ENCODE data around the gene ENDOV. TPM values are rescaled to one million over a fixed set of nuclear protein-coding genes. Genes with fewer than 3 reads are reported as not detected.

The ENDOV gene
- total and polyA plus RNA-seq, 4 donors, result 5.7 to 11.9 (median 8.3) TPM

GRCh38 chr17:80480248-80480647 is 65.3 kb downstream of the ENDOV start:
- H3K27ac ChIP-seq (ENCODE audit: low read depth in 1 of 2, low read length in 2 of 2), result no peak overlapping the region
- H3K4me3 ChIP-seq (ENCODE audit: low read depth in 1 of 3, low read length in 3 of 3), result no peak overlapping the region
- H3K9me3 ChIP-seq (ENCODE audit: control insufficient read depth in 4 of 4, low read length in 3 of 4), result no peaks in the 10 kb centered on the region
- no peak overlapping the region for H3K9ac ChIP-seq (ENCODE audit: low read depth in 1 of 2, low read length in 2 of 2)
- H3K36me3 ChIP-seq (ENCODE audit: control insufficient read depth in 4 of 4, insufficient read depth in 3 of 4, low read depth in 1 of 4, low read length in 3 of 4), result no peaks in the 10 kb centered on the region
- DNase-seq (ENCODE audit: low spot score), result no peak
- TF ChIP-seq HNF4A (conservative IDR thresholded peaks at IDR 0.05) (no peak), EGR1 (IDR thresholded peaks at IDR 0.05; ENCODE audit: low read depth in 2 of 2) (no peak), REST (IDR thresholded peaks at IDR 0.05) (no peak)
- TF ChIP-seq, protein P1, sequence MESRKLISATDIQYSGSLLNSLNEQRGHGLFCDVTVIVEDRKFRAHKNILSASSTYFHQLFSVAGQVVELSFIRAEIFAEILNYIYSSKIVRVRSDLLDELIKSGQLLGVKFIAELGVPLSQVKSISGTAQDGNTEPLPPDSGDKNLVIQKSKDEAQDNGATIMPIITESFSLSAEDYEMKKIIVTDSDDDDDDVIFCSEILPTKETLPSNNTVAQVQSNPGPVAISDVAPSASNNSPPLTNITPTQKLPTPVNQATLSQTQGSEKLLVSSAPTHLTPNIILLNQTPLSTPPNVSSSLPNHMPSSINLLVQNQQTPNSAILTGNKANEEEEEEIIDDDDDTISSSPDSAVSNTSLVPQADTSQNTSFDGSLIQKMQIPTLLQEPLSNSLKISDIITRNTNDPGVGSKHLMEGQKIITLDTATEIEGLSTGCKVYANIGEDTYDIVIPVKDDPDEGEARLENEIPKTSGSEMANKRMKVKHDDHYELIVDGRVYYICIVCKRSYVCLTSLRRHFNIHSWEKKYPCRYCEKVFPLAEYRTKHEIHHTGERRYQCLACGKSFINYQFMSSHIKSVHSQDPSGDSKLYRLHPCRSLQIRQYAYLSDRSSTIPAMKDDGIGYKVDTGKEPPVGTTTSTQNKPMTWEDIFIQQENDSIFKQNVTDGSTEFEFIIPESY (IDR thresholded peaks at IDR 0.05), result no peak
- peaks cover 10 to 31% (median 23%) of the 10 kb centered on the region in 4 donors for H3K4me1 ChIP-seq (ENCODE audit: control insufficient read depth in 4 of 4, insufficient read depth in 4 of 4, low read length in 3 of 4)
- H3K27me3 ChIP-seq (ENCODE audit: control insufficient read depth in 4 of 4, insufficient read depth in 4 of 4, low read length in 3 of 4), result peaks cover 0 to 20% (median 4%) of the 10 kb centered on the region in 4 donors
- 83% methylated on average over 7 of the region's 7 CpGs for WGBS

DNA sequence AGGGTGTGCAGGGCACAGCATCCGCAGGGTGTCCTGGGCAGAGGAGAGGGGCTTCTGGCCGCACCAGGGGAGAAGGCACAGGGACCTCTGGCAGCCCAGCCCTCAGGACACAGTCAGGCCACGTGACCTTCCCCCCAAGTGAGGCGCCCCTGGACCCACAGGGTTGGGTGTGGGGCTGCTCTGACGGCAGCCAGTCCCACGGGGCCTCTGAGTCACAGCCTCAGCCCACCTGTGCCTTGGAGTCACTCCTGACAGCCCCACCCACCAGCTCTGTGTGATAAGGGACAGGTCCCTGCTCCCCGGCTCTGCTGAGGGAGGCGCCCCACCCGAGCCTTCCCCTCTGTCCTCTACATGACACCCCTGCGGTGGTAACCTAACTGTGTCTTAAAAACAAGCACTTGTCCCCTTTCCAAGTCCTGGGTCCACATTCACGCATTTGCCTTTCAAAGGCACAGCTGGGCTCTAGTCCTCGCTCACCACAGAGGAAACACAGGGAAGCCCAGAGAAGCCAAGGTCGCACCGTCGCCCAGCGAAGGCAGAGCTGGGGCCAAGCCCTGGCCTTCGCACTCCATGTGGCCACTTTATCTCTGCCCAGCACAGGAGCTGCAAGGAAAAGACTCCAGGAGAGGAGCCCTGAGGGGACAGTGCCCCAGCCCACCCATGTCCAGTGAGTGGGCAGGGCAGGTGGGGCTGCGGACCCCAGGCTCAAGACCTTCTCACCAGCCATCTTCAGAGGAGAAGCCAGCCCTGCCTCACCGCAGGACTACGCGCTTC is 66.5 kb downstream of the ENDOV start:
- H3K4me3 ChIP-seq (ENCODE audit: low read depth in 1 of 3, low read length in 3 of 3), result no peak overlapping the region
- no peak for TF ChIP-seq EGR1 (IDR thresholded peaks at IDR 0.05; ENCODE audit: low read depth in 2 of 2)
- no peak for TF ChIP-seq RAD21 (IDR thresholded peaks at IDR 0.05)
- no peak for TF ChIP-seq FOXA2 (IDR thresholded peaks at IDR 0.05)

DNA sequence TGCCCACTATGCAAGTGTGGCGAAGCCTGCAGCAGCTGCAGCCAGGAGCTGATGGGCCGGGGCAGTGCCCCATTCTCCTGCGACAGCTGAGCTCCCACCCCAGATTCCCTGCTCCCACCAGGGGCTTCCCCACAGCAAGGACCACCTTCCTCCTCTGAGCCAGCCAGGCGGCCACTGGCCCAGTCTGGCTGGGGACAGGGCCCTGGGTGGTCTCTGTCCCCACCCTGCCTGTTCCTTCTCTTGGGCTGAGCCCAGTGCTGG is 67.0 kb downstream of the ENDOV start:
- no peak for DNase-seq (ENCODE audit: low spot score)
- Histone ChIP-seq H3K27ac (ENCODE audit: low read depth in 1 of 2, low read length in 2 of 2) (no peak overlapping the region), H3K36me3 (ENCODE audit: control insufficient read depth in 4 of 4, insufficient read depth in 3 of 4, low read depth in 1 of 4, low read length in 3 of 4) (no peaks in the 10 kb centered on the region), H3K9ac (ENCODE audit: low read depth in 1 of 2, low read length in 2 of 2) (no peak overlapping the region), H3K27me3 (ENCODE audit: control insufficient read depth in 4 of 4, insufficient read depth in 4 of 4, low read length in 3 of 4) (peaks cover 0 to 20% (median 2%) of the 10 kb centered on the region in 4 donors), H3K9me3 (ENCODE audit: control insufficient read depth in 4 of 4, low read length in 3 of 4) (peaks cover 0 to 2% (median 0%) of the 10 kb centered on the region in 4 donors), H3K4me3 (ENCODE audit: low read depth in 1 of 3, low read length in 3 of 3) (no peak overlapping the region), H3K4me1 (ENCODE audit: control insufficient read depth in 4 of 4, insufficient read depth in 4 of 4, low read length in 3 of 4) (peaks cover 0 to 16% (median 13%) of the 10 kb centered on the region in 4 donors)
- 81% methylated on average over 4 of the region's 4 CpGs for WGBS
- TF ChIP-seq RXRA (IDR thresholded peaks at IDR 0.05) (no peak), GABPA (IDR thresholded peaks at IDR 0.05 in 1 of 2, conservative IDR thresholded peaks at IDR 0.05 in 1 of 2) (no peak), TAF1 (conservative IDR thresholded peaks at IDR 0.05) (no peak), EGR1 (IDR thresholded peaks at IDR 0.05; ENCODE audit: low read depth in 2 of 2) (no peak), HNF4A (conservative IDR thresholded peaks at IDR 0.05) (no peak), JUND (IDR thresholded peaks at IDR 0.05) (no peak), NR2F2 (IDR thresholded peaks at IDR 0.05) (no peak), RAD21 (IDR thresholded peaks at IDR 0.05) (no peak), FOXA1 (IDR thresholded peaks at IDR 0.05) (no peak), YY1 (IDR thresholded peaks at IDR 0.05) (no peak), SP1 (IDR thresholded peaks at IDR 0.05) (no peak)
- TF ChIP-seq, protein P2, sequence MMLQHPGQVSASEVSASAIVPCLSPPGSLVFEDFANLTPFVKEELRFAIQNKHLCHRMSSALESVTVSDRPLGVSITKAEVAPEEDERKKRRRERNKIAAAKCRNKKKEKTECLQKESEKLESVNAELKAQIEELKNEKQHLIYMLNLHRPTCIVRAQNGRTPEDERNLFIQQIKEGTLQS (IDR thresholded peaks at IDR 0.05), result no peak
- TF ChIP-seq, protein P1 (IDR thresholded peaks at IDR 0.05), result no peak
- TF ChIP-seq, protein P3, sequence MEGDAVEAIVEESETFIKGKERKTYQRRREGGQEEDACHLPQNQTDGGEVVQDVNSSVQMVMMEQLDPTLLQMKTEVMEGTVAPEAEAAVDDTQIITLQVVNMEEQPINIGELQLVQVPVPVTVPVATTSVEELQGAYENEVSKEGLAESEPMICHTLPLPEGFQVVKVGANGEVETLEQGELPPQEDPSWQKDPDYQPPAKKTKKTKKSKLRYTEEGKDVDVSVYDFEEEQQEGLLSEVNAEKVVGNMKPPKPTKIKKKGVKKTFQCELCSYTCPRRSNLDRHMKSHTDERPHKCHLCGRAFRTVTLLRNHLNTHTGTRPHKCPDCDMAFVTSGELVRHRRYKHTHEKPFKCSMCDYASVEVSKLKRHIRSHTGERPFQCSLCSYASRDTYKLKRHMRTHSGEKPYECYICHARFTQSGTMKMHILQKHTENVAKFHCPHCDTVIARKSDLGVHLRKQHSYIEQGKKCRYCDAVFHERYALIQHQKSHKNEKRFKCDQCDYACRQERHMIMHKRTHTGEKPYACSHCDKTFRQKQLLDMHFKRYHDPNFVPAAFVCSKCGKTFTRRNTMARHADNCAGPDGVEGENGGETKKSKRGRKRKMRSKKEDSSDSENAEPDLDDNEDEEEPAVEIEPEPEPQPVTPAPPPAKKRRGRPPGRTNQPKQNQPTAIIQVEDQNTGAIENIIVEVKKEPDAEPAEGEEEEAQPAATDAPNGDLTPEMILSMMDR (IDR thresholded peaks at IDR 0.05; ENCODE audit: low read depth, low read length, missing input control), result no peak

More for the DNA sequence above, 66.5 kb downstream of the ENDOV start:
- peaks cover 3 to 20% (median 15%) of the 10 kb centered on the region in 4 donors for H3K4me1 ChIP-seq (ENCODE audit: control insufficient read depth in 4 of 4, insufficient read depth in 4 of 4, low read length in 3 of 4)
- no peak overlapping the region for H3K27ac ChIP-seq (ENCODE audit: low read depth in 1 of 2, low read length in 2 of 2)
- H3K27me3 ChIP-seq (ENCODE audit: control insufficient read depth in 4 of 4, insufficient read depth in 4 of 4, low read length in 3 of 4), result peaks cover 0 to 20% (median 2%) of the 10 kb centered on the region in 4 donors
- no peak overlapping the region for H3K9ac ChIP-seq (ENCODE audit: low read depth in 1 of 2, low read length in 2 of 2)
- 44% methylated on average over 21 of the region's 21 CpGs for WGBS
- no peaks in the 10 kb centered on the region for H3K9me3 ChIP-seq (ENCODE audit: control insufficient read depth in 4 of 4, low read length in 3 of 4)
- DNase-seq (ENCODE audit: low spot score), result no peak
- no peaks in the 10 kb centered on the region for H3K36me3 ChIP-seq (ENCODE audit: control insufficient read depth in 4 of 4, insufficient read depth in 3 of 4, low read depth in 1 of 4, low read length in 3 of 4)

Data from liver (tissue), 9 donors.